Adrenal gland (tissue), 5 donors: ENCODE data around the gene EXO1.

Source experiments
- CTCF ChIP-seq, 6 experiments: fragments of 450-650 bp in 4 of 6; fragments of 200-600 bp in 2 of 6; sonication (generic) in 1 of 6; IDR thresholded peaks; 1 replicate in 5 of 6; 2 replicates in 1 of 6; pipeline versions ENCODE4 v1.5.1 to v1.8.0; 2016 to 2021; ENCODE audit warnings: antibody characterized with exemption in 6 of 6, mild to moderate bottlenecking in 2 of 6, moderate library complexity in 1 of 6
- POLR2A ChIP-seq, 2 donors: fragments of 450-650 bp; IDR thresholded peaks; one replicate each; pipeline ENCODE4 v1.6.1; 2017; ENCODE audit warnings: antibody characterized with exemption in 2 of 2, mild to moderate bottlenecking in 2 of 2, moderate library complexity in 1 of 2
- donor health status: DM: no; HTN: no; CAD: no.

DNA sequence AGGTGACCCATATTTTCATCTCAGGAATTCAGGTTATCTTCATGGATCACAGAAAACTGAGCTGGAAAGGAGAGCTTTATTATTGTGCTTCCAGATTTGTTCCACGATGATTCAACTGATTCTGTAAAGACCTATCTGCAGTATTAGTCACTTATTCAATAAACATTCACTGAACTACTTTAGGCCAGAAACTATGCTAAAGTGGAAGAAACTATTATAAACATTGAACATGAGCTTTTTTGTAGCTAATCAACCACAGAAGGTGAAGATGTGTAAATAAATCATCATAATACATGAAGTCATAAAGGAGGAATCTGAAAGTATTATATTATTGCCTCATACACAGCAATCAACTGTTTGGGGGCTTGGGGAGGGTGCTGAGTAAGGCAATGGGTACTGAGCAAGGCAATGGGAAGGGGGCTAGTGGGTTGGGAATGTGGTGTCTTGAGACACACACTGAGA, 30.6 kb upstream of the EXO1 start:
- no peak for TF ChIP-seq POLR2A (IDR thresholded peaks at IDR 0.05)
- no peak for TF ChIP-seq CTCF (IDR thresholded peaks at IDR 0.05)
